Stimulated activated CD4-positive, alpha-beta T cell treated with anti-CD3 and anti-CD28 coated beads, Interleukin-1b, Interleukin-23, amount 100 ng/mL, for 24 hours (primary cell): ENCODE results near the gene BTG1.
"Not testable (repeated sequence)": the region's sequence is repeated elsewhere in the genome, so short reads cannot be mapped to it uniquely, and the experiment has no call there.

ENCODE experiments used
- DNase-seq, 4 experiments: peaks; one replicate each; pipeline ENCODE4 v3.0.0-alpha.2; 2020; ENCODE audit warnings: low read depth in 4 of 4, low spot score in 1 of 4

Gene BTG1

GRCh38 chr12:92149563-92149962, 3.9 kb upstream of the BTG1 start:
- no peak for DNase-seq

GRCh38 chr12:92147491-92147890, 1.8 kb upstream of the BTG1 start:
- DNase-seq = no peak

GRCh38 chr12:92146497-92147224, 1.0 kb upstream of the BTG1 start:
- no peak for DNase-seq

GRCh38 chr12:92145481-92145730, 240 bp downstream of the BTG1 start:
- DNase-seq = no peak

- peak in 3 of 4 experiments; percentile 25 to 35 (median 26) for DNase-seq
These were observed 790 bp downstream of the BTG1 start for GRCh38 chr12:92144631-92145480.

- peak in 3 of 4 experiments; percentile 22 to 55 (median 33) for DNase-seq
These were observed 1.7 kb downstream of the BTG1 start for GRCh38 chr12:92143686-92144630.

- no peak for DNase-seq
These were observed 2.4 kb downstream of the BTG1 start for GRCh38 chr12:92143258-92143657.

GRCh38 chr12:92142251-92142926, 3.3 kb downstream of the BTG1 start:
- no peak for DNase-seq

- no peak for DNase-seq
These were observed 4.0 kb downstream of the BTG1 start for GRCh38 chr12:92141591-92142121.

GRCh38 chr12:92140896-92141536, 4.6 kb downstream of the BTG1 start:
- DNase-seq = no peak

- DNase-seq = no peak
These were observed 5.5 kb downstream of the BTG1 start for GRCh38 chr12:92140156-92140555.

- DNase-seq = no peak
These were observed 6.0 kb downstream of the BTG1 start for GRCh38 chr12:92139634-92140150.

- no peak for DNase-seq
These were observed 7.0 kb downstream of the BTG1 start for GRCh38 chr12:92138626-92139025.

- no peak for DNase-seq
These were observed 7.5 kb downstream of the BTG1 start for GRCh38 chr12:92138144-92138543.

GRCh38 chr12:92136965-92137721, 8.5 kb downstream of the BTG1 start:
- no peak for DNase-seq

- no peak for DNase-seq
These were observed 9.5 kb downstream of the BTG1 start for GRCh38 chr12:92136026-92136730.

GRCh38 chr12:92135541-92135940, 10.1 kb downstream of the BTG1 start:
- not testable (repeated sequence) for DNase-seq

GRCh38 chr12:92134638-92135274, 10.9 kb downstream of the BTG1 start:
- no peak for DNase-seq
